DOHH2 (cell line): ENCODE data around the gene FRAS1.
"Not testable (repeated sequence)": the region's sequence is repeated elsewhere in the genome, so short reads cannot be mapped to it uniquely, and the experiment has no call there.

ENCODE experiments used
- H3F3A ChIP-seq: fragments of 200-600 bp; sonication (generic), shearing (Covaris generic); 2 replicates; pipeline ENCODE4 v1.6.0; 2016; ENCODE audit warnings: antibody characterized with exemption, mild to moderate bottlenecking; ENCODE audit not compliant: control insufficient read depth, insufficient read depth
- H3K27ac ChIP-seq: fragments of 200-600 bp; sonication (generic); 2 replicates; pipeline ENCODE4 v1.5.1; 2014; ENCODE audit warnings: low read depth, mild to moderate bottlenecking, low read length, moderate library complexity
- H3K27me3 ChIP-seq: fragments of 200-600 bp; sonication (generic); 2 replicates; pipeline ENCODE4 v1.6.1; 2014; ENCODE audit warnings: mild to moderate bottlenecking, low read length, mixed read lengths; ENCODE audit not compliant: control insufficient read depth
- H3K36me3 ChIP-seq: fragments of 200-600 bp; sonication (generic); 2 replicates; pipeline ENCODE4 v1.6.1; 2014; ENCODE audit warnings: mild to moderate bottlenecking, low read length, moderate library complexity, mixed read lengths; ENCODE audit not compliant: control insufficient read depth
- H3K4me1 ChIP-seq: fragments of 200-600 bp; sonication (generic); 2 replicates; pipeline ENCODE4 v1.6.1; 2014; ENCODE audit warnings: mild to moderate bottlenecking, low read length, mixed read lengths; ENCODE audit not compliant: control insufficient read depth
- H3K4me2 ChIP-seq: fragments of 200-600 bp; sonication (generic); 2 replicates; pipeline ENCODE4 v1.6.0; 2014; ENCODE audit warnings: mild to moderate bottlenecking, low read length, moderate library complexity
- H3K4me3 ChIP-seq: fragments of 200-600 bp; sonication (generic); 2 replicates; pipeline ENCODE4 v1.5.1; 2014; ENCODE audit warnings: mild to moderate bottlenecking, low read length, mixed read lengths
- H3K79me2 ChIP-seq: fragments of 200-600 bp; sonication (generic); 2 replicates; pipeline ENCODE4 v1.6.1; 2014; ENCODE audit warnings: mild to moderate bottlenecking, low read length, mixed read lengths; ENCODE audit not compliant: control insufficient read depth
- H3K9me2 ChIP-seq: fragments of 200-600 bp; sonication (generic); replicated peaks from 2 replicates; pipeline ENCODE4 v1.6.1; 2014; ENCODE audit warnings: mild to moderate bottlenecking, low read length, mixed read lengths; ENCODE audit not compliant: control insufficient read depth
- H3K9me3 ChIP-seq: fragments of 200-600 bp; sonication (generic); 2 replicates; pipeline ENCODE4 v1.6.1; 2014; ENCODE audit warnings: antibody characterized with exemption, low read length, mixed read lengths; ENCODE audit not compliant: control insufficient read depth, insufficient read depth
- H4K20me1 ChIP-seq: fragments of 200-600 bp; sonication (generic); 2 replicates; pipeline ENCODE4 v1.6.0; 2014; ENCODE audit warnings: low read depth, mild to moderate bottlenecking, antibody characterized with exemption, low read length, moderate library complexity; ENCODE audit not compliant: control insufficient read depth, insufficient read depth
- EZH2phosphoT487 ChIP-seq: fragments of 200-600 bp; sonication (generic); IDR thresholded peaks from 2 replicates; pipeline ENCODE4 v1.6.1; 2017; ENCODE audit warnings: borderline replicate concordance, mild to moderate bottlenecking, antibody characterized with exemption, low read length, moderate library complexity, mixed read lengths
- TF ChIP-seq, protein P1 (sequence below): fragments of 200-600 bp; sonication (generic); IDR thresholded peaks from one replicate; pipeline ENCODE4 v1.5.1; 2014; ENCODE audit warnings: antibody characterized with exemption, mild to moderate bottlenecking, low read depth, low read length; ENCODE audit not compliant: poor library complexity, severe bottlenecking

FRAS1 gene

DNA sequence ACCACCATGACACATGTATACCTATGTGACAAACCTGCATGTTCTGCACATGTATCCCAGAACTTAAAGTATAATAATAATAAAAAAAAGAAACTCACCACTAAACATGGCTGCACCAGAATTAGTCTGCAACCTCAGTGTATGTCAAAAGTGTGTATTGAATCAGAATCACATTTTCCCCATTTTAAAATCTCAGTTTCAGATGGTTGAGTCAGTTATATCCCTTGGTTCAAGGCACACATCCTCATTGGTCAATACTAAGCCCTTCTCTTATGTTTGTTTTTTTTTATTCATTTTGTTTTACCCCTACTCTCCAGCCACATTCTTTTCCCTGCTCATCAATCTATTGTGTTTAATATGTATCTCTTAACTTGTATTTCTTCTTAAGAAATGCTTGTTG is 436.6 kb downstream of the FRAS1 start:
- Histone ChIP-seq H3F3A (no peaks in the 10 kb centered on the region), H4K20me1 (no peaks in the 10 kb centered on the region), H3K9me2 (no peaks in the 10 kb centered on the region), H3K27me3 (no peaks in the 10 kb centered on the region), H3K4me3 (no peak overlapping the region), H3K4me1 (no peaks in the 10 kb centered on the region), H3K79me2 (no peaks in the 10 kb centered on the region), H3K4me2 (no peak overlapping the region), H3K36me3 (no peaks in the 10 kb centered on the region), H3K9me3 (no peaks in the 10 kb centered on the region), H3K27ac (no peak overlapping the region)
- no peak for TF ChIP-seq EZH2phosphoT487
- TF ChIP-seq, protein P1, sequence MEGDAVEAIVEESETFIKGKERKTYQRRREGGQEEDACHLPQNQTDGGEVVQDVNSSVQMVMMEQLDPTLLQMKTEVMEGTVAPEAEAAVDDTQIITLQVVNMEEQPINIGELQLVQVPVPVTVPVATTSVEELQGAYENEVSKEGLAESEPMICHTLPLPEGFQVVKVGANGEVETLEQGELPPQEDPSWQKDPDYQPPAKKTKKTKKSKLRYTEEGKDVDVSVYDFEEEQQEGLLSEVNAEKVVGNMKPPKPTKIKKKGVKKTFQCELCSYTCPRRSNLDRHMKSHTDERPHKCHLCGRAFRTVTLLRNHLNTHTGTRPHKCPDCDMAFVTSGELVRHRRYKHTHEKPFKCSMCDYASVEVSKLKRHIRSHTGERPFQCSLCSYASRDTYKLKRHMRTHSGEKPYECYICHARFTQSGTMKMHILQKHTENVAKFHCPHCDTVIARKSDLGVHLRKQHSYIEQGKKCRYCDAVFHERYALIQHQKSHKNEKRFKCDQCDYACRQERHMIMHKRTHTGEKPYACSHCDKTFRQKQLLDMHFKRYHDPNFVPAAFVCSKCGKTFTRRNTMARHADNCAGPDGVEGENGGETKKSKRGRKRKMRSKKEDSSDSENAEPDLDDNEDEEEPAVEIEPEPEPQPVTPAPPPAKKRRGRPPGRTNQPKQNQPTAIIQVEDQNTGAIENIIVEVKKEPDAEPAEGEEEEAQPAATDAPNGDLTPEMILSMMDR: no peak

DNA sequence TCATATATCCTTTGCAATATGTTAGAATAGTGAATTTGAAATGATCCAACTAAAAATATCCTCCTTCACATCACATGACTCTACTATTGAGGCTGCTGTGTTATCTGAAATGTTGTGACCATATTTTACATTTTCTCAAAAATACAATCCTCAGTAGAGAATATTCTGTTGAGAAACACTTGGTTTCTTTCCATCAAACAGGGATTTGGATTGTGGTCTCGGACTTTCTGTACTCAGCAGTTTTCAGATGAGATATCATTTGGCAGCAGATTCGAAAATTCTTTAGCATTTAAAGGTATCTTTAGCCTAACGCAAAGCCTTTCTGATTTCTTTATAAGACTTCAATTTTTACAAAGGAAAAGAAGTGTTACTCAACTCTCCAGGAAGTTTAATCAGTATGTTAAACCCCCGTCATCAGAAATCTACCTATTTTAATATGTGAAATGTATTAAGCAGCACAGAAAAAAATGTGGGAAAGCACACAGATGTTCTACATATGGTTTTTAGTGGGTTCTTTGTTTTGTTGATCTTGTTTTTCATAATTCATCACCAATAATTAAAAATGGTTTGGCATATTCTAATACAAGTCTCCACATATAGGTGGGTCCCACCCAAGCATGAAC is 439.0 kb downstream of the FRAS1 start:
- TF ChIP-seq, protein P1: no peak
- no peak for TF ChIP-seq EZH2phosphoT487

DNA sequence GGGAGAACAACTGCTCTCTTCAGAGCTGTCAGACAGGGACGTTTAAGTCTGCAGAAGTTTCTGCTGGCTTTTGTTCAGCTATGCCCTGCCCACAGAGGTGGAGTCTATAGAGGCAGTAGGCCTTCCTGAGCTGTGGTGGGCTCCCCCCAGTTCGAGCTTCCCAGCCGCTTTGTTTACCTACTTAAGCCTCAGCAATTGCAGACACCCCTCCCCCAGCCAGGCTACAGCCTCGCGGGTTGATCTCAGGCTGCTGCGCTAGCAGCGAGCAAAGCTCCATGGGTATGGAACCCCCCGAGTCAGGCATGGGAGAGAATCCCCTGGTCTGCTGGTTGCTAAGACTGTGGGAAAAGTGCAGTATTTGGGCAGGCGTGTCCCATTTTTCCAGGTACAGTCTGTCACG is 449.1 kb downstream of the FRAS1 start:
- not testable (repeated sequence) for H3F3A ChIP-seq, H3K4me1 ChIP-seq, H3K4me3 ChIP-seq, H4K20me1 ChIP-seq, H3K27ac ChIP-seq, H3K27me3 ChIP-seq, H3K9me2 ChIP-seq, H3K79me2 ChIP-seq, H3K36me3 ChIP-seq, H3K4me2 ChIP-seq, H3K9me3 ChIP-seq

More for the DNA sequence above, 439.0 kb downstream of the FRAS1 start:
- Histone ChIP-seq H3K27me3 (no peaks in the 10 kb centered on the region), H3K9me2 (no peaks in the 10 kb centered on the region), H3K36me3 (no peaks in the 10 kb centered on the region), H3K9me3 (no peaks in the 10 kb centered on the region), H3K79me2 (no peaks in the 10 kb centered on the region), H3K4me3 (no peak overlapping the region), H3K27ac (no peak overlapping the region), H3K4me1 (no peaks in the 10 kb centered on the region), H3F3A (no peaks in the 10 kb centered on the region), H4K20me1 (no peaks in the 10 kb centered on the region), H3K4me2 (no peak overlapping the region)

DNA sequence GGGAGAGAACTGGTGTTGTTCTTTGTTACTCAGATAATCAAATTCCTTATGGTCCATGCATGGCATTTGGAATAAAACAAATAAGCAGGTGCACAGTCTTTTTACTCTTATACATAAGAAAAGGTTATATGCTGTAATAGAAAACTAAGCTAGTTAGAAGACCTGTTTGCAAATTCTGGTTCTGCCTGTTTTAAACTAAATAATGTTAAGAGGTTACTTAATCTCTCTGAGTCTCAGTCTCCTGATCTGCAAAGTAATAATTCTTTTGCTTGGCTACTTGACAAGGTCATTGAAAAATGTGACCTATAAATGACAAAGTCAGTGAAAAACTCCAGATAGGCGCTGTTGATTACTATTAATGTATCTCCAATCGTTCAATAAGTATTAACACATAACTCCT is 451.9 kb downstream of the FRAS1 start:
- no peaks in the 10 kb centered on the region for H3K79me2 ChIP-seq
- H3F3A ChIP-seq: no peaks in the 10 kb centered on the region
- no peak for TF ChIP-seq EZH2phosphoT487
- TF ChIP-seq, protein P1: no peak
- H4K20me1 ChIP-seq: no peaks in the 10 kb centered on the region
- no peaks in the 10 kb centered on the region for H3K4me1 ChIP-seq
- H3K9me3 ChIP-seq: no peaks in the 10 kb centered on the region
- H3K27ac ChIP-seq: no peak overlapping the region
- H3K27me3 ChIP-seq: no peaks in the 10 kb centered on the region
- H3K36me3 ChIP-seq: no peaks in the 10 kb centered on the region
- no peak overlapping the region for H3K4me2 ChIP-seq
- H3K4me3 ChIP-seq: no peak overlapping the region
- no peaks in the 10 kb centered on the region for H3K9me2 ChIP-seq
